Neuronal stem cell (in vitro differentiated cells): Measurements from ENCODE around the gene OR8B4.

ENCODE experiments used
- DNase-seq: peaks from one replicate; pipeline ENCODE4 v3.0.0-alpha.2; 2013; ENCODE audit warnings: low spot score
- H2AFZ ChIP-seq: one replicate; pipeline ENCODE4 v1.6.1; 2013; ENCODE audit warnings: mild to moderate bottlenecking, low read length, inconsistent platforms
- H2AK5ac ChIP-seq: 2 replicates; pipeline ENCODE4 v1.6.1; 2013; ENCODE audit warnings: low read depth, mild to moderate bottlenecking, inconsistent platforms, low read length, moderate library complexity, mixed read lengths
- H2BK120ac ChIP-seq: 2 replicates; pipeline ENCODE4 v1.6.1; 2013; ENCODE audit warnings: low read depth, mild to moderate bottlenecking, inconsistent platforms, low read length, moderate library complexity, mixed read lengths
- H2BK12ac ChIP-seq: one replicate; pipeline ENCODE4 v1.6.1; 2013; ENCODE audit warnings: low read length, inconsistent platforms
- H2BK15ac ChIP-seq: 2 replicates; pipeline ENCODE4 v1.6.1; 2013; ENCODE audit warnings: mild to moderate bottlenecking, low read length, inconsistent platforms, mixed read lengths
- H2BK5ac ChIP-seq: one replicate; pipeline ENCODE4 v1.6.1; 2013; ENCODE audit warnings: inconsistent platforms, mild to moderate bottlenecking, low read length, moderate library complexity
- H3K14ac ChIP-seq: one replicate; pipeline ENCODE4 v1.6.1; 2013; ENCODE audit warnings: low read length, inconsistent platforms
- H3K18ac ChIP-seq: 2 replicates; pipeline ENCODE4 v1.6.1; 2013; ENCODE audit warnings: low read length, inconsistent platforms
- H3K23ac ChIP-seq: 2 replicates; pipeline ENCODE4 v1.6.1; 2013; ENCODE audit warnings: low read depth, mild to moderate bottlenecking, mixed read lengths, low read length, inconsistent platforms; ENCODE audit not compliant: poor library complexity
- H3K27ac ChIP-seq: replicated peaks from 3 replicates; pipeline ENCODE4 v1.5.1; 2013; ENCODE audit warnings: low read length, inconsistent platforms
- H3K27me3 ChIP-seq, 3 experiments: 2 replicates each; pipeline ENCODE4 v1.6.1; 2013; ENCODE audit warnings: low read length in 3 of 3, mild to moderate bottlenecking in 2 of 3, inconsistent platforms in 1 of 3, low read depth in 1 of 3, mixed read lengths in 1 of 3, moderate library complexity in 1 of 3; ENCODE audit not compliant: control insufficient read depth in 3 of 3, insufficient read depth in 3 of 3
- H3K36me3 ChIP-seq, 2 donors: replicated peaks in 1 of 2; 2 replicates each; pipeline ENCODE4 v1.6.1; 2013; ENCODE audit warnings: low read length in 2 of 2; ENCODE audit not compliant: control insufficient read depth in 2 of 2, insufficient read depth in 2 of 2
- H3K4ac ChIP-seq: 2 replicates; pipeline ENCODE4 v1.6.1; 2013; ENCODE audit warnings: inconsistent platforms, mild to moderate bottlenecking, low read length, moderate library complexity
- H3K4me1 ChIP-seq, 2 donors: 1 replicate in 1 of 2; 2 replicates in 1 of 2; pipeline ENCODE4 v1.6.1; 2013; ENCODE audit warnings: low read length in 2 of 2, low read depth in 1 of 2; ENCODE audit not compliant: control insufficient read depth in 2 of 2, insufficient read depth in 1 of 2
- H3K4me2 ChIP-seq: one replicate; pipeline ENCODE4 v1.6.1; 2013; ENCODE audit warnings: mild to moderate bottlenecking, low read length, inconsistent platforms; ENCODE audit not compliant: insufficient read depth, poor library complexity, severe bottlenecking
- H3K4me3 ChIP-seq, 2 donors: 2 replicates each; pipeline ENCODE4 v1.5.1; 2013; ENCODE audit warnings: low read length in 2 of 2, mild to moderate bottlenecking in 2 of 2, inconsistent platforms in 1 of 2, moderate library complexity in 1 of 2
- H3K79me1 ChIP-seq: one replicate; pipeline ENCODE4 v1.6.1; 2013; ENCODE audit warnings: low read depth, mild to moderate bottlenecking, inconsistent platforms, low read length, moderate library complexity
- H3K9ac ChIP-seq: one replicate; pipeline ENCODE4 v1.6.1; 2013; ENCODE audit warnings: mild to moderate bottlenecking, low read depth, low read length, inconsistent platforms; ENCODE audit not compliant: poor library complexity
- H3K9me3 ChIP-seq, 2 donors: replicated peaks in 1 of 2; 2 replicates each; pipeline versions ENCODE3 to v1.6.1; 2013; ENCODE audit warnings: low read length in 2 of 2, mild to moderate bottlenecking in 2 of 2, inconsistent platforms in 1 of 2, low read depth in 1 of 2, mixed read lengths in 1 of 2, moderate library complexity in 1 of 2; ENCODE audit not compliant: control insufficient read depth in 2 of 2, insufficient read depth in 1 of 2
- H4K8ac ChIP-seq: one replicate; pipeline ENCODE4 v1.6.1; 2013; ENCODE audit warnings: low read depth, mild to moderate bottlenecking, inconsistent platforms, low read length, moderate library complexity
- H4K91ac ChIP-seq: one replicate; pipeline ENCODE4 v1.6.1; 2013; ENCODE audit warnings: low read length, low read depth, mild to moderate bottlenecking, inconsistent platforms; ENCODE audit not compliant: poor library complexity
- WGBS, 2 donors: extraction: QIAGEN DNeasy Blood & Tissue Kit; methylation state at CpG; one replicate each; pipeline ENCODE4 v1.1.7; 2013; ENCODE audit warnings: missing lambda C conversion rate in 2 of 2, mixed read lengths in 1 of 2; ENCODE audit not compliant: insufficient read length in 2 of 2, insufficient replicate concordance in 1 of 2; ENCODE audit errors: extremely low coverage in 2 of 2; 5-methylcytosine and 5-hydroxymethylcytosine counted together

The OR8B4 gene

GRCh38 chr11:124421043-124421442 lies 3.6 kb downstream of the OR8B4 start:
- no peaks in the 10 kb centered on the region for H3K36me3 ChIP-seq
- H3K9ac ChIP-seq = no peak overlapping the region
- no peak for DNase-seq
- H4K91ac ChIP-seq = no peak overlapping the region
- H2BK12ac ChIP-seq = no peak overlapping the region
- no peak overlapping the region for H3K4me3 ChIP-seq
- H2BK120ac ChIP-seq = no peak overlapping the region
- H4K8ac ChIP-seq = no peak overlapping the region
- H3K79me1 ChIP-seq = no peaks in the 10 kb centered on the region
- no peak overlapping the region for H3K23ac ChIP-seq
- no peak overlapping the region for H2BK15ac ChIP-seq
- H2AK5ac ChIP-seq = no peak overlapping the region
- H2BK5ac ChIP-seq = no peak overlapping the region
- no peak overlapping the region for H2AFZ ChIP-seq
- H3K14ac ChIP-seq = no peak overlapping the region
- H3K27me3 ChIP-seq = no peaks in the 10 kb centered on the region
- no CpG with 5 or more reads among the region's 4 CpGs for WGBS, 2 donors
- H3K4ac ChIP-seq = no peak overlapping the region
- peaks cover 0 to 2% of the 10 kb centered on the region in 2 donors for H3K4me1 ChIP-seq
- no peaks in the 10 kb centered on the region for H3K9me3 ChIP-seq
- H3K18ac ChIP-seq = no peak overlapping the region
- H3K4me2 ChIP-seq = no peak overlapping the region
- no peak overlapping the region for H3K27ac ChIP-seq

GRCh38 chr11:124415356-124415923 lies 9.2 kb downstream of the OR8B4 start:
- no peak overlapping the region for H2BK15ac ChIP-seq
- no peaks in the 10 kb centered on the region for H3K9me3 ChIP-seq
- no peak overlapping the region for H2BK120ac ChIP-seq
- H3K4ac ChIP-seq = no peak overlapping the region
- no peak overlapping the region for H3K14ac ChIP-seq
- H2BK12ac ChIP-seq = no peak overlapping the region
- H4K8ac ChIP-seq = no peak overlapping the region
- no peaks in the 10 kb centered on the region for H3K36me3 ChIP-seq
- no peak overlapping the region for H3K9ac ChIP-seq
- no peak overlapping the region for H3K27ac ChIP-seq
- no peak overlapping the region for H2AK5ac ChIP-seq
- peaks cover 0 to 2% of the 10 kb centered on the region in 2 donors for H3K4me1 ChIP-seq
- no peak overlapping the region for H3K4me2 ChIP-seq
- H4K91ac ChIP-seq = no peak overlapping the region
- no peak overlapping the region for H2AFZ ChIP-seq
- WGBS, 2 donors = no CpG with 5 or more reads among the region's 5 CpGs
- no peak overlapping the region for H3K4me3 ChIP-seq
- H2BK5ac ChIP-seq = no peak overlapping the region
- no peak overlapping the region for H3K23ac ChIP-seq
- H3K79me1 ChIP-seq = no peaks in the 10 kb centered on the region
- DNase-seq = peak; percentile 20
- peaks cover 0 to 2% (median 0%) of the 10 kb centered on the region in 3 experiments for H3K27me3 ChIP-seq
- no peak overlapping the region for H3K18ac ChIP-seq

- H3K27me3 ChIP-seq = peaks cover 0 to 2% (median 0%) of the 10 kb centered on the region in 3 experiments
- WGBS, 2 donors = no CpG with 5 or more reads among the region's 7 CpGs
- H4K91ac ChIP-seq = no peak overlapping the region
Measured at GRCh38 chr11:124409906-124410305, 14.8 kb downstream of the OR8B4 start.

GRCh38 chr11:124405581-124405980 lies 19.1 kb downstream of the OR8B4 start:
- Histone ChIP-seq H3K36me3 (no peaks in the 10 kb centered on the region), H3K27me3 (no peaks in the 10 kb centered on the region), H3K14ac (no peak overlapping the region), H2BK120ac (no peak overlapping the region), H2BK12ac (no peak overlapping the region), H3K9ac (no peak overlapping the region), H3K9me3 (peaks cover 0 to 4% of the 10 kb centered on the region in 2 donors), H3K4ac (no peak overlapping the region), H2BK15ac (no peak overlapping the region), H3K23ac (no peak overlapping the region), H4K8ac (no peak overlapping the region), H2AFZ (no peak overlapping the region), H3K79me1 (no peaks in the 10 kb centered on the region), H2BK5ac (no peak overlapping the region), H4K91ac (no peak overlapping the region), H3K4me1 (no peaks in the 10 kb centered on the region), H3K4me2 (no peak overlapping the region), H3K18ac (no peak overlapping the region), H3K4me3 (no peak overlapping the region), H2AK5ac (no peak overlapping the region), H3K27ac (no peak overlapping the region)
- DNase-seq = no peak
- no CpG with 5 or more reads among the region's 2 CpGs for WGBS, 2 donors

More at GRCh38 chr11:124409906-124410305, 14.8 kb downstream of the OR8B4 start:
- no peak for DNase-seq
- no peak overlapping the region for H2BK5ac ChIP-seq
- no peak overlapping the region for H3K4me2 ChIP-seq
- no peak overlapping the region for H2AFZ ChIP-seq
- no peak overlapping the region for H2BK15ac ChIP-seq
- H3K27ac ChIP-seq = no peak overlapping the region
- H2BK120ac ChIP-seq = no peak overlapping the region
- no peaks in the 10 kb centered on the region for H3K4me1 ChIP-seq
- no peak overlapping the region for H3K18ac ChIP-seq
- no peaks in the 10 kb centered on the region for H3K79me1 ChIP-seq
- H3K14ac ChIP-seq = no peak overlapping the region
- H3K9ac ChIP-seq = no peak overlapping the region
- no peak overlapping the region for H4K8ac ChIP-seq
- H3K4ac ChIP-seq = no peak overlapping the region
- H3K36me3 ChIP-seq = no peaks in the 10 kb centered on the region
- no peak overlapping the region for H2AK5ac ChIP-seq
- no peak overlapping the region for H3K4me3 ChIP-seq
- no peaks in the 10 kb centered on the region for H3K9me3 ChIP-seq
- no peak overlapping the region for H2BK12ac ChIP-seq
- no peak overlapping the region for H3K23ac ChIP-seq
